Activated naive CD8-positive, alpha-beta T cell treated with anti-CD3 and anti-CD28 coated beads, Interleukin-2, amount 10 ng/mL, durations not matched to agents 7 days and 5 days (primary cell): ENCODE data around the gene KCTD2. TPM values are rescaled to one million over a fixed set of nuclear protein-coding genes. Genes with fewer than 3 reads are reported as not detected.
"Not testable (repeated sequence)": the region's sequence is repeated elsewhere in the genome, so short reads cannot be mapped to it uniquely, and the experiment has no call there.

ENCODE experiments used
- ATAC-seq: fragments of 150-1000 bp; cut with Tn5 transposase; one replicate; pipeline ENCODE4 v1.10.0; 2021; ENCODE audit warnings: low read depth, moderate library complexity
- POLR2A ChIA-PET: fragments of 350-600 bp; sonication (Branson Sonifier 250); formaldehyde crosslinking; loops from one replicate; lab custom pipeline; 2021; ENCODE audit warnings: antibody characterized with exemption; lab: Charles Lee
- DNase-seq: peaks from one replicate; pipeline ENCODE4 v3.0.0; 2021
- H3K27ac Mint-ChIP-seq: one replicate; pipeline ENCODE4 v1.8.0; 2022; ENCODE audit warnings: mild to moderate bottlenecking, mixed read lengths
- H3K27me3 Mint-ChIP-seq: one replicate; pipeline ENCODE4 v1.8.0; 2022; ENCODE audit warnings: mild to moderate bottlenecking, moderate library complexity, mixed read lengths
- H3K36me3 Mint-ChIP-seq: one replicate; pipeline ENCODE4 v1.8.0; 2021; ENCODE audit warnings: mild to moderate bottlenecking, mixed read lengths
- H3K4me1 Mint-ChIP-seq: one replicate; pipeline ENCODE4 v1.8.0; 2021; ENCODE audit warnings: mixed read lengths
- H3K4me3 Mint-ChIP-seq: one replicate; pipeline ENCODE4 v1.8.0; 2022; ENCODE audit warnings: mild to moderate bottlenecking, moderate library complexity, mixed read lengths
- H3K9me3 Mint-ChIP-seq: one replicate; pipeline ENCODE4 v1.8.0; 2021; ENCODE audit warnings: mixed read lengths
- total RNA-seq, 2 experiments: library from RNA; stranded (reverse); gene quantifications; one replicate each; pipeline ENCODE4 v1.2.3, GENCODE V29; 2021

Gene KCTD2
- 10 to 100 TPM; 20.4 to 22.4 TPM for total RNA-seq

- ATAC-seq (peak; percentile 92), DNase-seq (peak; percentile 93)
- Mint-ChIP-seq H3K9me3 (no peaks in the 10 kb centered on the region), H3K27ac (peak within 1 kb of the TSS; percentile 93), H3K4me1 (peaks cover 23% of the 10 kb centered on the region), H3K36me3 (peaks cover 5% of the 10 kb centered on the region), H3K27me3 (no peaks in the 10 kb centered on the region), H3K4me3 (peak within 1 kb of the TSS; percentile 98)
- POLR2A ChIA-PET: interaction anchor here (0.8 to 2.9 kb wide), 10 partner anchors 9 to 108 kb away, joined by 3 to 14 read pairs (median 5); partner anchors contain the start of genes JPT1, MRPL58 and SLC16A5
Observed at GRCh38 chr17:75046407-75047289, at the start of gene KCTD2, which contains the start of gene ATP5PD. Gene KCTD2 (plus strand): TSS chr17:75047225. CDS start chr17:75047251, 26 bp downstream. Gene ATP5PD (minus strand): TSS chr17:75046969. CDS start chr17:75042650, 4,319 bp downstream.

GRCh38 chr17:74998783-74999182 lies 48.2 kb upstream of the KCTD2 start:
- Mint-ChIP-seq H3K36me3 (no peaks in the 10 kb centered on the region), H3K4me3 (no peak overlapping the region), H3K9me3 (no peaks in the 10 kb centered on the region), H3K4me1 (peaks cover 10% of the 10 kb centered on the region), H3K27me3 (peaks cover 4% of the 10 kb centered on the region), H3K27ac (no peak overlapping the region)
- DNase-seq (no peak), ATAC-seq (peak; percentile 36)
- POLR2A ChIA-PET: interaction anchor here (3.6 kb wide), 1 partner anchor 13 kb away, joined by 15 read pairs; the partner anchor contains the start of gene MRPL58

GRCh38 chr17:74999523-74999922 lies 47.5 kb upstream of the KCTD2 start:
- Mint-ChIP-seq H3K27ac (no peak overlapping the region), H3K4me3 (no peak overlapping the region), H3K36me3 (no peaks in the 10 kb centered on the region), H3K4me1 (peaks cover 10% of the 10 kb centered on the region), H3K27me3 (peaks cover 4% of the 10 kb centered on the region), H3K9me3 (no peaks in the 10 kb centered on the region)
- POLR2A ChIA-PET: interaction anchor here (3.6 kb wide), 1 partner anchor 12 kb away, joined by 15 read pairs; the partner anchor contains the start of gene MRPL58
- DNase-seq: no peak
- ATAC-seq: no peak

GRCh38 chr17:75001915-75002843 lies 44.8 kb upstream of the KCTD2 start:
- Mint-ChIP-seq H3K27ac (no peak overlapping the region), H3K36me3 (no peaks in the 10 kb centered on the region), H3K4me1 (peaks cover 10% of the 10 kb centered on the region), H3K4me3 (no peak overlapping the region), H3K27me3 (no peaks in the 10 kb centered on the region), H3K9me3 (no peaks in the 10 kb centered on the region)
- POLR2A ChIA-PET: interaction anchor here (0.6 kb wide), 1 partner anchor 75 kb away, joined by 4 read pairs; no protein-coding TSS in a partner anchor
- no peak for DNase-seq
- ATAC-seq: no peak

- H3K4me1 Mint-ChIP-seq: peaks cover 8% of the 10 kb centered on the region
- H3K36me3 Mint-ChIP-seq: no peaks in the 10 kb centered on the region
- no peak for ATAC-seq
- no peak overlapping the region for H3K4me3 Mint-ChIP-seq
- H3K9me3 Mint-ChIP-seq: no peaks in the 10 kb centered on the region
- no peak for DNase-seq
- peaks cover 2% of the 10 kb centered on the region for H3K27me3 Mint-ChIP-seq
- POLR2A ChIA-PET: no interaction called here
- no peak overlapping the region for H3K27ac Mint-ChIP-seq
Observed at GRCh38 chr17:75003070-75003956, 43.7 kb upstream of the KCTD2 start.

- POLR2A ChIA-PET: interaction anchor here (1.0 kb wide), 1 partner anchor 9 kb away, joined by 4 read pairs; the partner anchor contains the start of gene MRPL58
- H3K27ac Mint-ChIP-seq: no peak overlapping the region
Observed at GRCh38 chr17:75003957-75004355, 43.1 kb upstream of the KCTD2 start.

GRCh38 chr17:75004371-75004770 lies 42.7 kb upstream of the KCTD2 start:
- POLR2A ChIA-PET: interaction anchor here (1.0 kb wide), 1 partner anchor 9 kb away, joined by 4 read pairs; the partner anchor contains the start of gene MRPL58
- Mint-ChIP-seq H3K4me3 (no peak overlapping the region), H3K36me3 (no peaks in the 10 kb centered on the region), H3K27ac (no peak overlapping the region), H3K27me3 (peaks cover 2% of the 10 kb centered on the region), H3K9me3 (no peaks in the 10 kb centered on the region), H3K4me1 (peaks cover 1% of the 10 kb centered on the region)
- no peak for DNase-seq
- no peak for ATAC-seq

More at GRCh38 chr17:75003957-75004355, 43.1 kb upstream of the KCTD2 start:
- no peak overlapping the region for H3K4me3 Mint-ChIP-seq
- peaks cover 2% of the 10 kb centered on the region for H3K27me3 Mint-ChIP-seq
- DNase-seq (no peak), ATAC-seq (no peak)
- peaks cover 1% of the 10 kb centered on the region for H3K4me1 Mint-ChIP-seq
- no peaks in the 10 kb centered on the region for H3K9me3 Mint-ChIP-seq
- H3K36me3 Mint-ChIP-seq: no peaks in the 10 kb centered on the region

- POLR2A ChIA-PET: interaction anchor here (0.6 to 1.0 kb wide), 2 partner anchors 8 to 520 kb away, joined by 3 to 4 read pairs; partner anchors contain the start of genes LLGL2 and MRPL58
- ATAC-seq: no peak
Observed at GRCh38 chr17:75005291-75005690, 41.7 kb upstream of the KCTD2 start.

GRCh38 chr17:75006084-75006483 lies 40.9 kb upstream of the KCTD2 start:
- H3K4me3 Mint-ChIP-seq, H3K36me3 Mint-ChIP-seq, H3K27ac Mint-ChIP-seq, ATAC-seq, DNase-seq, H3K27me3 Mint-ChIP-seq, H3K9me3 Mint-ChIP-seq, H3K4me1 Mint-ChIP-seq, POLR2A ChIA-PET: not testable (repeated sequence)

More at GRCh38 chr17:75005291-75005690, 41.7 kb upstream of the KCTD2 start:
- Mint-ChIP-seq H3K27ac (no peak overlapping the region), H3K27me3 (peaks cover 2% of the 10 kb centered on the region), H3K4me3 (no peak overlapping the region), H3K4me1 (peaks cover 1% of the 10 kb centered on the region), H3K36me3 (no peaks in the 10 kb centered on the region), H3K9me3 (no peaks in the 10 kb centered on the region)
- no peak for DNase-seq

- POLR2A ChIA-PET: no interaction called here
- DNase-seq: no peak
- H3K27me3 Mint-ChIP-seq: peaks cover 2% of the 10 kb centered on the region
Observed at GRCh38 chr17:75006653-75007052, 40.4 kb upstream of the KCTD2 start.

GRCh38 chr17:75008373-75008772 lies 38.7 kb upstream of the KCTD2 start:
- no peak overlapping the region for H3K4me3 Mint-ChIP-seq
- POLR2A ChIA-PET: no interaction called here
- no peak for ATAC-seq
- H3K27ac Mint-ChIP-seq: no peak overlapping the region
- no peaks in the 10 kb centered on the region for H3K36me3 Mint-ChIP-seq
- H3K4me1 Mint-ChIP-seq: peaks cover 7% of the 10 kb centered on the region
- no peak for DNase-seq
- H3K27me3 Mint-ChIP-seq: peaks cover 2% of the 10 kb centered on the region
- no peaks in the 10 kb centered on the region for H3K9me3 Mint-ChIP-seq

More at GRCh38 chr17:75006653-75007052, 40.4 kb upstream of the KCTD2 start:
- Mint-ChIP-seq H3K36me3 (no peaks in the 10 kb centered on the region), H3K9me3 (no peaks in the 10 kb centered on the region), H3K27ac (no peak overlapping the region), H3K4me3 (no peak overlapping the region), H3K4me1 (peaks cover 3% of the 10 kb centered on the region)
- ATAC-seq: no peak

- peaks cover 2% of the 10 kb centered on the region for H3K27me3 Mint-ChIP-seq
- peaks cover 2% of the 10 kb centered on the region for H3K36me3 Mint-ChIP-seq
- POLR2A ChIA-PET: no interaction called here
- no peaks in the 10 kb centered on the region for H3K9me3 Mint-ChIP-seq
- peaks cover 13% of the 10 kb centered on the region for H3K4me1 Mint-ChIP-seq
- H3K4me3 Mint-ChIP-seq: no peak overlapping the region
- DNase-seq (no peak), ATAC-seq (no peak)
- no peak overlapping the region for H3K27ac Mint-ChIP-seq
Observed at GRCh38 chr17:75009139-75009724, 37.8 kb upstream of the KCTD2 start.
